ENCODE results near the gene TEX26. TPM values are rescaled to one million over a fixed set of nuclear protein-coding genes. Genes with fewer than 3 reads are reported as not detected.
A peak's percentile ranks its signal among the peaks of the same experiment; 100 is the strongest.

TEX26 gene
- total and polyA plus RNA-seq, 8 donors = 0.17 to 0.42 (median 0.34) TPM; not detected in 4

GRCh38 chr13:30934381-30934780 is 1.9 kb downstream of the TEX26 start:
- H3K9me3 ChIP-seq = no peaks in the 10 kb centered on the region
- no peaks in the 10 kb centered on the region for H3K4me1 ChIP-seq
- H3K27me3 ChIP-seq = peaks cover 0 to 2% (median 0%) of the 10 kb centered on the region in 4 donors
- ATAC-seq (no peak), DNase-seq (peak in 1 of 6 donors; percentile 39), FAIRE-seq (no peak)
- H3K36me3 ChIP-seq = no peaks in the 10 kb centered on the region
- no peak for TF ChIP-seq CTCF (IDR thresholded peaks at IDR 0.05)
- H3K4me3 ChIP-seq = no peak overlapping the region
- 46 to 56% methylated on average over 6 of the region's 6 CpGs for WGBS, 2 donors
- H3K27ac ChIP-seq = no peak overlapping the region
- intact Hi-C loops (cut with DNase I) = no loop called here

GRCh38 chr13:30934803-30935202 is 2.3 kb downstream of the TEX26 start:
- ATAC-seq = no peak
- WGBS, 2 donors = 75 to 79% methylated on average over 3 of the region's 3 CpGs
- H3K9me3 ChIP-seq = no peaks in the 10 kb centered on the region
- no peak for DNase-seq
- intact Hi-C loops (cut with DNase I) = no loop called here
- H3K27ac ChIP-seq = no peak overlapping the region
- H3K36me3 ChIP-seq = no peaks in the 10 kb centered on the region
- no peak for TF ChIP-seq CTCF (IDR thresholded peaks at IDR 0.05)
- no peak for FAIRE-seq
- H3K4me1 ChIP-seq = no peaks in the 10 kb centered on the region
- H3K27me3 ChIP-seq = peaks cover 0 to 2% (median 0%) of the 10 kb centered on the region in 4 donors
- no peak overlapping the region for H3K4me3 ChIP-seq

GRCh38 chr13:30936971-30937370 is 4.5 kb downstream of the TEX26 start:
- DNase-seq (no peak), FAIRE-seq (no peak), ATAC-seq (no peak)
- no peak for TF ChIP-seq CTCF (IDR thresholded peaks at IDR 0.05)
- intact Hi-C loops (cut with DNase I) = no loop called here
- Histone ChIP-seq H3K36me3 (no peaks in the 10 kb centered on the region), H3K4me1 (no peaks in the 10 kb centered on the region), H3K9me3 (no peaks in the 10 kb centered on the region), H3K27ac (no peak overlapping the region), H3K27me3 (no peaks in the 10 kb centered on the region), H3K4me3 (no peak overlapping the region)
- WGBS, 2 donors = 48 to 75% methylated on average over 4 of the region's 4 CpGs

GRCh38 chr13:30943881-30944280 is 11.4 kb downstream of the TEX26 start:
- no peak overlapping the region for H3K4me3 ChIP-seq
- ATAC-seq = no peak
- no peaks in the 10 kb centered on the region for H3K27me3 ChIP-seq
- no peaks in the 10 kb centered on the region for H3K4me1 ChIP-seq
- no peaks in the 10 kb centered on the region for H3K9me3 ChIP-seq
- no peaks in the 10 kb centered on the region for H3K36me3 ChIP-seq
- H3K27ac ChIP-seq = no peak overlapping the region
- no peak for DNase-seq
- intact Hi-C loops (cut with DNase I) = no loop called here
- peak; percentile 32 for FAIRE-seq
- no peak for TF ChIP-seq CTCF (IDR thresholded peaks at IDR 0.05)
- WGBS, 2 donors = 66 to 72% methylated on average over 3 of the region's 3 CpGs

GRCh38 chr13:30957258-30957943 is 24.9 kb downstream of the TEX26 start:
- ATAC-seq = no peak
- TF ChIP-seq CTCF (IDR thresholded peaks at IDR 0.05) = no peak
- no peak for DNase-seq
- H3K9me3 ChIP-seq = no peaks in the 10 kb centered on the region
- H3K4me3 ChIP-seq = no peak overlapping the region
- 49 to 63% methylated on average over 5 of the region's 5 CpGs for WGBS, 2 donors
- FAIRE-seq = no peak
- intact Hi-C loops (cut with DNase I) = no loop called here
- H3K36me3 ChIP-seq = no peaks in the 10 kb centered on the region
- H3K27me3 ChIP-seq = peaks cover 0 to 11% (median 0%) of the 10 kb centered on the region in 4 donors
- H3K4me1 ChIP-seq = no peaks in the 10 kb centered on the region
- H3K27ac ChIP-seq = no peak overlapping the region
